Adrenal gland (tissue), 12 donors: ENCODE measurements around the gene RYR1. TPM values are rescaled to one million over a fixed set of nuclear protein-coding genes. Genes with fewer than 3 reads are reported as not detected.

ENCODE experiments used
- DNase-seq, 7 donors: peaks; one replicate each; pipeline ENCODE4 v3.0.0-alpha.2; 2019 to 2020
- H3K27ac ChIP-seq, 5 donors: fragments of 200-600 bp; sonication (generic) in 4 of 5; 1 replicate in 3 of 5; 2 replicates in 2 of 5; pipeline versions ENCODE4 v1.5.1 to v1.8.0; 2016 to 2020; ENCODE audit warnings: mild to moderate bottlenecking in 1 of 5
- H3K27me3 ChIP-seq: fragments of 200-600 bp; 2 replicates; pipeline ENCODE4 v1.8.0; 2021
- H3K36me3 ChIP-seq, 2 donors: fragments of 200-600 bp; replicated peaks in 1 of 2; 1 replicate in 1 of 2; 2 replicates in 1 of 2; pipeline versions ENCODE4 v1.5.1 to v1.8.0; 2018 to 2022
- H3K4me1 ChIP-seq, 2 donors: fragments of 200-600 bp; replicated peaks in 1 of 2; 1 replicate in 1 of 2; 2 replicates in 1 of 2; pipeline versions ENCODE4 v1.5.1 to v1.8.0; 2018 to 2021
- H3K4me3 ChIP-seq, 4 donors: fragments of 200-600 bp; sonication (generic) in 3 of 4; one replicate each; pipeline ENCODE4 v1.5.1; 2016 to 2018
- H3K9me3 ChIP-seq, 3 donors: fragments of 200-600 bp; sonication (generic) in 1 of 3; replicated peaks in 1 of 3; 1 replicate in 2 of 3; 2 replicates in 1 of 3; pipeline versions ENCODE4 v1.5.1 to v1.8.0; 2016 to 2021
- CTCF ChIP-seq, 6 experiments: fragments of 450-650 bp in 4 of 6; fragments of 200-600 bp in 2 of 6; sonication (generic) in 1 of 6; IDR thresholded peaks; 1 replicate in 5 of 6; 2 replicates in 1 of 6; pipeline versions ENCODE4 v1.5.1 to v1.8.0; 2016 to 2021; ENCODE audit warnings: antibody characterized with exemption in 6 of 6, mild to moderate bottlenecking in 2 of 6, moderate library complexity in 1 of 6
- POLR2A ChIP-seq, 2 donors: fragments of 450-650 bp; IDR thresholded peaks; one replicate each; pipeline ENCODE4 v1.6.1; 2017; ENCODE audit warnings: antibody characterized with exemption in 2 of 2, mild to moderate bottlenecking in 2 of 2, moderate library complexity in 1 of 2
- WGBS, 4 donors: extraction: QIAGEN DNeasy Blood & Tissue Kit in 2 of 4; methylation state at CpG; one replicate each; pipeline versions ENCODE4 v1.1.5 to v1.1.7; 2013 to 2017; 5-methylcytosine and 5-hydroxymethylcytosine counted together
- intact Hi-C, 2 donors: fragments of 100-400 bp; cut with DNase I; formaldehyde crosslinking; loops; one replicate each; pipeline versions ENCODE4 v1.14.1 to v1.15.0; 2022 to 2023
- polyA plus RNA-seq, 3 donors: library from polyadenylated mRNA; stranded (reverse); fragments of 200-250 nt in 2 of 3; fragments of 350-450 nt in 1 of 3; fragmentation: Illumina TruSeq in 1 of 3; extraction: RNeasy Lipid Tissue Mini Kit (QIAGEN cat#74804) in 1 of 3; gene quantifications; one replicate each; pipeline ENCODE4 v1.2.3, GENCODE V29; 2013 to 2014
- total RNA-seq, 9 donors: library from RNA; depleted of rRNA in 4 of 9; stranded (reverse); fragments of >200 nt in 4 of 9; fragments of 120-200 nt in 1 of 9; fragmentation: NEBNext Ultra II Directional in 1 of 9; extraction: Animal tissue kit (Norgen Biotek cat#: 25700) in 1 of 9; gene quantifications; one replicate each; pipeline versions ENCODE4 v1.1.0 to v1.2.4, GENCODE V29; 2013 to 2023
- donor health status: healthy with polysubstance abuse.
- donor health status: Bipolar disorder and iron deficiency.
- donor health status: DM: yes; HTN: yes; CAD: no.
- donor health status: DM: no; HTN: no; CAD: no.
- donor health status: DM: no; HTN: no; CAD: no.
- donor health status: DM: yes; HTN: yes; CAD: no.

The RYR1 gene
- total and polyA plus RNA-seq, 12 donors: 0.90 to 10.0 (median 3.2) TPM

GRCh38 chr19:38513762-38514167, 80.3 kb downstream of the RYR1 start:
- Histone ChIP-seq H3K27ac (no peak overlapping the region), H3K9me3 (no peaks in the 10 kb centered on the region), H3K27me3 (no peaks in the 10 kb centered on the region), H3K4me1 (no peaks in the 10 kb centered on the region), H3K4me3 (no peak overlapping the region), H3K36me3 (no peaks in the 10 kb centered on the region)
- TF ChIP-seq POLR2A (IDR thresholded peaks at IDR 0.05): no peak
- no peak for TF ChIP-seq CTCF (IDR thresholded peaks at IDR 0.05)
- DNase-seq: no peak
- intact Hi-C loops: loop anchor here (5.0 to 10.0 kb wide), 2 partner anchors 124 to 441 kb away; no protein-coding TSS in a partner anchor
- WGBS, 4 donors: 68 to 74% (median 72%) methylated on average over 3 of the region's 3 CpGs

- peak; percentile 66 to 86 (median 76) for TF ChIP-seq CTCF (IDR thresholded peaks at IDR 0.05)
- no peak for TF ChIP-seq POLR2A (IDR thresholded peaks at IDR 0.05)
- H3K36me3 ChIP-seq: no peaks in the 10 kb centered on the region
- DNase-seq: peak; percentile 49 to 77 (median 69)
- no peaks in the 10 kb centered on the region for H3K27me3 ChIP-seq
- no peak overlapping the region for H3K27ac ChIP-seq
- no peaks in the 10 kb centered on the region for H3K4me1 ChIP-seq
- WGBS, 4 donors: 23 to 25% (median 24%) methylated on average over 30 to 32 of the region's 32 CpGs
- no peak overlapping the region for H3K4me3 ChIP-seq
- no peaks in the 10 kb centered on the region for H3K9me3 ChIP-seq
- intact Hi-C loops: loop anchor here (5.0 to 10.0 kb wide), 3 partner anchors 117 to 440 kb away; no protein-coding TSS in a partner anchor
Measured at GRCh38 chr19:38514812-38515633, 81.5 kb downstream of the RYR1 start.

- Histone ChIP-seq H3K4me3 (no peak overlapping the region), H3K36me3 (no peaks in the 10 kb centered on the region), H3K9me3 (no peaks in the 10 kb centered on the region), H3K27ac (no peak overlapping the region), H3K4me1 (no peaks in the 10 kb centered on the region), H3K27me3 (no peaks in the 10 kb centered on the region)
- 74 to 85% (median 81%) methylated on average over 4 to 17 of the region's 17 CpGs for WGBS, 4 donors
- DNase-seq: no peak
- TF ChIP-seq CTCF (IDR thresholded peaks at IDR 0.05): no peak
- TF ChIP-seq POLR2A (IDR thresholded peaks at IDR 0.05): no peak
- intact Hi-C loops: loop anchor here in 1 of 2 donors (5.0 to 10.0 kb wide), 2 partner anchors 116 to 439 kb away; no protein-coding TSS in a partner anchor
Measured at GRCh38 chr19:38515896-38516295, 82.4 kb downstream of the RYR1 start.

GRCh38 chr19:38516802-38517201, 83.3 kb downstream of the RYR1 start:
- Histone ChIP-seq H3K27me3 (no peaks in the 10 kb centered on the region), H3K9me3 (no peaks in the 10 kb centered on the region), H3K36me3 (no peaks in the 10 kb centered on the region), H3K27ac (no peak overlapping the region), H3K4me1 (no peaks in the 10 kb centered on the region), H3K4me3 (no peak overlapping the region)
- intact Hi-C loops: loop anchor here in 1 of 2 donors (5.0 to 10.0 kb wide), 2 partner anchors 115 to 438 kb away; no protein-coding TSS in a partner anchor
- 70 to 84% (median 80%) methylated on average over 6 of the region's 6 CpGs for WGBS, 4 donors
- TF ChIP-seq POLR2A (IDR thresholded peaks at IDR 0.05) (no peak), CTCF (IDR thresholded peaks at IDR 0.05) (no peak)
- DNase-seq: no peak
